HepG2 (cell line): ENCODE measurements around the gene SWSAP1. TPM values are rescaled to one million over a fixed set of nuclear protein-coding genes. Genes with fewer than 3 reads are reported as not detected.
A peak's percentile ranks its signal among the peaks of the same experiment; 100 is the strongest.

ENCODE experiments used
- ARNTL ChIP-seq: sonication (generic); formaldehyde crosslinking; IDR thresholded peaks from 2 replicates; pipeline ENCODE4 v1.4.0; 2020; ENCODE audit warnings: mild to moderate bottlenecking, missing genetic modification reagents
- CREBL2 ChIP-seq: sonication (generic); formaldehyde crosslinking; IDR thresholded peaks from 2 replicates; pipeline ENCODE4 v1.8.1; 2023; ENCODE audit warnings: missing genetic modification reagents, mild to moderate bottlenecking, borderline replicate concordance
- ELF4 ChIP-seq: sonication (generic); formaldehyde crosslinking; IDR thresholded peaks from 2 replicates; pipeline ENCODE4 v1.5.0; 2020; ENCODE audit warnings: missing genetic modification reagents, mild to moderate bottlenecking, moderate library complexity, borderline replicate concordance
- NFE2L2 ChIP-seq: fragments of 150-350 bp; IDR thresholded peaks from 2 replicates; pipeline ENCODE4 v1.6.1; 2014; ENCODE audit warnings: low read length
- PAWR ChIP-seq: sonication (generic); formaldehyde crosslinking; IDR thresholded peaks from 2 replicates; pipeline ENCODE4 v1.4.0; 2020; ENCODE audit warnings: missing genetic modification reagents, mild to moderate bottlenecking, borderline replicate concordance
- PRDM10 ChIP-seq: sonication (generic); formaldehyde crosslinking; IDR thresholded peaks from 2 replicates; pipeline ENCODE4 v1.4.0; 2020; ENCODE audit warnings: low read depth, missing genetic modification reagents
- RBM22 ChIP-seq: fragments of 200-400 bp; formaldehyde crosslinking; optimal IDR thresholded peaks from 2 replicates; pipeline ENCODE3; 2017; ENCODE audit warnings: mild to moderate bottlenecking, low read length, moderate library complexity
- TBX2 ChIP-seq: sonication (generic); formaldehyde crosslinking; IDR thresholded peaks from 2 replicates; pipeline ENCODE4 v1.5.0; 2020; ENCODE audit warnings: missing genetic modification reagents, mild to moderate bottlenecking, borderline replicate concordance
- ZBTB38 ChIP-seq: sonication (generic); formaldehyde crosslinking; IDR thresholded peaks from 2 replicates; pipeline ENCODE4 v1.5.1; 2020; ENCODE audit warnings: mild to moderate bottlenecking, missing genetic modification reagents
- ZNF776 ChIP-seq: sonication (generic); formaldehyde crosslinking; IDR thresholded peaks from 2 replicates; pipeline ENCODE4 v1.4.0; 2020; ENCODE audit warnings: mild to moderate bottlenecking, missing genetic modification reagents
- polyA plus RNA-seq, 8 experiments: library from polyadenylated mRNA; depleted of rRNA in 3 of 8; stranded (reverse) in 7 of 8; unstranded in 1 of 8; fragments of >200 nt; fragmentation: Illumina TruSeq in 4 of 8; extraction: Trizol in 4 of 8; gene quantifications; 2 replicates each; pipeline versions ENCODE4 v1.2.1 to v1.2.3, GENCODE V29; 2011 to 2016; ENCODE audit warnings: low read depth in 4 of 8, missing spikeins in 1 of 8, mixed read lengths in 1 of 8; ENCODE audit not compliant: insufficient read depth in 1 of 8
- total RNA-seq, 5 experiments: library from RNA; depleted of rRNA; stranded (reverse); fragments of >200 nt; fragmentation: Illumina TruSeq; extraction: Trizol; gene quantifications; 2 replicates each; pipeline ENCODE4 v1.2.3, GENCODE V29; 2016; ENCODE audit warnings: low read depth in 1 of 5
- TF ChIP-seq, protein P1 (sequence below): sonication (generic); formaldehyde crosslinking; conservative IDR thresholded peaks from 2 replicates; pipeline ENCODE4 v1.4.0; 2020; ENCODE audit warnings: missing genetic modification reagents
- TF ChIP-seq, protein P2 (sequence below), 2 experiments: sonication (generic) in 1 of 2; formaldehyde crosslinking in 1 of 2; IDR thresholded peaks; 2 replicates each; pipeline versions ENCODE4 v1.4.0 to v1.6.1; 2016 to 2020; ENCODE audit warnings: borderline replicate concordance in 1 of 2, low read depth in 1 of 2, mild to moderate bottlenecking in 1 of 2, missing genetic modification reagents in 1 of 2
- TF ChIP-seq, protein P3 (sequence below): IDR thresholded peaks from 2 replicates; pipeline ENCODE4 v1.6.1; 2012; ENCODE audit warnings: low read length, improper control_type of control experiment

Gene SWSAP1
- total and polyA plus RNA-seq, 2 of the 13 experiments (the other 11 are each of a cell fraction or from before 2014, with no cell fraction given): 2.7 to 3.3 TPM

GRCh38 chr19:11375143-11375948, 880 bp downstream of the SWSAP1 start (continued):
- TF ChIP-seq TBX2 (CRISPR knock-in tag) (0 out of 2 replicates have a peak, but pooled peaks have one; percentile 34), PRDM10 (CRISPR knock-in tag) (no peak), ZNF776 (CRISPR knock-in tag) (0 out of 2 replicates have a peak, but pooled peaks have one; percentile 56), NFE2L2 (no peak), RBM22 (no peak), CREBL2 (CRISPR knock-in tag) (no peak), PAWR (peak; percentile 82; the same call in 1 of the 2 replicates), ZBTB38 (CRISPR knock-in tag) (0 out of 2 replicates have a peak, but pooled peaks have one; percentile 48), ELF4 (CRISPR knock-in tag) (peak; percentile 66; the same call in 1 of the 2 replicates), ARNTL (0 out of 2 replicates have a peak, but pooled peaks have one; percentile 26)
- TF ChIP-seq, protein P1, sequence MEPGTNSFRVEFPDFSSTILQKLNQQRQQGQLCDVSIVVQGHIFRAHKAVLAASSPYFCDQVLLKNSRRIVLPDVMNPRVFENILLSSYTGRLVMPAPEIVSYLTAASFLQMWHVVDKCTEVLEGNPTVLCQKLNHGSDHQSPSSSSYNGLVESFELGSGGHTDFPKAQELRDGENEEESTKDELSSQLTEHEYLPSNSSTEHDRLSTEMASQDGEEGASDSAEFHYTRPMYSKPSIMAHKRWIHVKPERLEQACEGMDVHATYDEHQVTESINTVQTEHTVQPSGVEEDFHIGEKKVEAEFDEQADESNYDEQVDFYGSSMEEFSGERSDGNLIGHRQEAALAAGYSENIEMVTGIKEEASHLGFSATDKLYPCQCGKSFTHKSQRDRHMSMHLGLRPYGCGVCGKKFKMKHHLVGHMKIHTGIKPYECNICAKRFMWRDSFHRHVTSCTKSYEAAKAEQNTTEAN (CRISPR knock-in tag): peak; percentile 33; the same call in 1 of the 2 replicates
- TF ChIP-seq, protein P2, sequence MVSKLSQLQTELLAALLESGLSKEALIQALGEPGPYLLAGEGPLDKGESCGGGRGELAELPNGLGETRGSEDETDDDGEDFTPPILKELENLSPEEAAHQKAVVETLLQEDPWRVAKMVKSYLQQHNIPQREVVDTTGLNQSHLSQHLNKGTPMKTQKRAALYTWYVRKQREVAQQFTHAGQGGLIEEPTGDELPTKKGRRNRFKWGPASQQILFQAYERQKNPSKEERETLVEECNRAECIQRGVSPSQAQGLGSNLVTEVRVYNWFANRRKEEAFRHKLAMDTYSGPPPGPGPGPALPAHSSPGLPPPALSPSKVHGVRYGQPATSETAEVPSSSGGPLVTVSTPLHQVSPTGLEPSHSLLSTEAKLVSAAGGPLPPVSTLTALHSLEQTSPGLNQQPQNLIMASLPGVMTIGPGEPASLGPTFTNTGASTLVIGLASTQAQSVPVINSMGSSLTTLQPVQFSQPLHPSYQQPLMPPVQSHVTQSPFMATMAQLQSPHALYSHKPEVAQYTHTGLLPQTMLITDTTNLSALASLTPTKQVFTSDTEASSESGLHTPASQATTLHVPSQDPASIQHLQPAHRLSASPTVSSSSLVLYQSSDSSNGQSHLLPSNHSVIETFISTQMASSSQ (IDR thresholded peaks at IDR 0.05; ENCODE audit: low read depth): no peak
- TF ChIP-seq, protein P2 (CRISPR knock-in tag; IDR thresholded peaks at IDR 0.05; ENCODE audit: borderline replicate concordance): peak; percentile 33; the same call in 1 of the 2 replicates
- TF ChIP-seq, protein P3, sequence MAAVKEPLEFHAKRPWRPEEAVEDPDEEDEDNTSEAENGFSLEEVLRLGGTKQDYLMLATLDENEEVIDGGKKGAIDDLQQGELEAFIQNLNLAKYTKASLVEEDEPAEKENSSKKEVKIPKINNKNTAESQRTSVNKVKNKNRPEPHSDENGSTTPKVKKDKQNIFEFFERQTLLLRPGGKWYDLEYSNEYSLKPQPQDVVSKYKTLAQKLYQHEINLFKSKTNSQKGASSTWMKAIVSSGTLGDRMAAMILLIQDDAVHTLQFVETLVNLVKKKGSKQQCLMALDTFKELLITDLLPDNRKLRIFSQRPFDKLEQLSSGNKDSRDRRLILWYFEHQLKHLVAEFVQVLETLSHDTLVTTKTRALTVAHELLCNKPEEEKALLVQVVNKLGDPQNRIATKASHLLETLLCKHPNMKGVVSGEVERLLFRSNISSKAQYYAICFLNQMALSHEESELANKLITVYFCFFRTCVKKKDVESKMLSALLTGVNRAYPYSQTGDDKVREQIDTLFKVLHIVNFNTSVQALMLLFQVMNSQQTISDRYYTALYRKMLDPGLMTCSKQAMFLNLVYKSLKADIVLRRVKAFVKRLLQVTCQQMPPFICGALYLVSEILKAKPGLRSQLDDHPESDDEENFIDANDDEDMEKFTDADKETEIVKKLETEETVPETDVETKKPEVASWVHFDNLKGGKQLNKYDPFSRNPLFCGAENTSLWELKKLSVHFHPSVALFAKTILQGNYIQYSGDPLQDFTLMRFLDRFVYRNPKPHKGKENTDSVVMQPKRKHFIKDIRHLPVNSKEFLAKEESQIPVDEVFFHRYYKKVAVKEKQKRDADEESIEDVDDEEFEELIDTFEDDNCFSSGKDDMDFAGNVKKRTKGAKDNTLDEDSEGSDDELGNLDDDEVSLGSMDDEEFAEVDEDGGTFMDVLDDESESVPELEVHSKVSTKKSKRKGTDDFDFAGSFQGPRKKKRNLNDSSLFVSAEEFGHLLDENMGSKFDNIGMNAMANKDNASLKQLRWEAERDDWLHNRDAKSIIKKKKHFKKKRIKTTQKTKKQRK: no peak
